Neural cell (in vitro differentiated cells): ENCODE results near the gene HLA-DQB1. TPM values are rescaled to one million over a fixed set of nuclear protein-coding genes. Genes with fewer than 3 reads are reported as not detected.

Experiments
- H2AFZ ChIP-seq: fragments of 200-600, 300-800 bp; sonication (generic), shearing (Covaris generic); 2 replicates; pipeline ENCODE4 v1.6.0; 2014; ENCODE audit warnings: low read depth, mild to moderate bottlenecking, antibody characterized with exemption, low read length, moderate library complexity
- H3F3A ChIP-seq: fragments of 200-600 bp; shearing (Covaris generic); 2 replicates; pipeline ENCODE4 v1.6.1; 2016; ENCODE audit warnings: mild to moderate bottlenecking, moderate library complexity, mixed read lengths, antibody characterized with exemption, low read length; ENCODE audit not compliant: insufficient read depth, poor library complexity, severe bottlenecking
- H3K27ac ChIP-seq: fragments of 200-600, 300-800 bp; sonication (generic), shearing (Covaris generic); 2 replicates; pipeline ENCODE4 v1.5.1; 2014; ENCODE audit warnings: mild to moderate bottlenecking, low read length, moderate library complexity
- H3K27me3 ChIP-seq: fragments of 300-800, 200-600 bp; sonication (generic), shearing (Covaris generic); 2 replicates; pipeline ENCODE4 v1.6.0; 2014; ENCODE audit warnings: mild to moderate bottlenecking, low read depth, low read length, moderate library complexity; ENCODE audit not compliant: insufficient read depth
- H3K36me3 ChIP-seq: fragments of 300-800, 200-600 bp; sonication (generic), shearing (Covaris generic); 2 replicates; pipeline ENCODE4 v1.5.1; 2014; ENCODE audit warnings: mild to moderate bottlenecking, antibody characterized with exemption, low read length, moderate library complexity; ENCODE audit not compliant: insufficient read depth
- H3K4me2 ChIP-seq: fragments of 300-800, 200-600 bp; sonication (generic), shearing (Covaris generic); 2 replicates; pipeline ENCODE4 v1.6.0; 2014; ENCODE audit warnings: mild to moderate bottlenecking, low read length
- H3K4me3 ChIP-seq: fragments of 300-800, 200-600 bp; sonication (generic), shearing (Covaris generic); 2 replicates; pipeline ENCODE4 v1.5.1; 2014; ENCODE audit warnings: mild to moderate bottlenecking, low read length, moderate library complexity
- H3K79me2 ChIP-seq: fragments of 200-600 bp; shearing (Covaris generic); replicated peaks from 2 replicates; pipeline ENCODE4 v1.6.0; 2014; ENCODE audit warnings: mild to moderate bottlenecking, low read length, moderate library complexity; ENCODE audit not compliant: insufficient read depth
- H3K9ac ChIP-seq: fragments of 300-800, 200-600 bp; sonication (generic), shearing (Covaris generic); 2 replicates; pipeline ENCODE4 v1.6.1; 2016; ENCODE audit warnings: mild to moderate bottlenecking, low read length, mixed read lengths
- H3K9me2 ChIP-seq: fragments of 200-600 bp; shearing (Covaris generic); 2 replicates; pipeline ENCODE4 v1.6.1; 2016; ENCODE audit warnings: mild to moderate bottlenecking, low read length, mixed read lengths; ENCODE audit not compliant: insufficient read depth
- H3K9me3 ChIP-seq: fragments of 200-600, 300-800 bp; sonication (generic), shearing (Covaris generic); 2 replicates; pipeline ENCODE4 v1.6.1; 2016; ENCODE audit warnings: mild to moderate bottlenecking, mixed run types, low read length, moderate library complexity, mixed read lengths
- H4K20me1 ChIP-seq: fragments of 200-600 bp; shearing (Covaris generic); 2 replicates; pipeline ENCODE4 v1.6.1; 2016; ENCODE audit warnings: mild to moderate bottlenecking, mixed run types; ENCODE audit not compliant: insufficient read depth
- CTCF ChIP-seq: fragments of 450-650 bp; IDR thresholded peaks from 2 replicates; pipeline ENCODE4 v1.5.1; 2014; ENCODE audit warnings: antibody characterized with exemption, mild to moderate bottlenecking, moderate library complexity; ENCODE audit not compliant: poor library complexity, severe bottlenecking
- EP300 ChIP-seq: fragments of 450-650 bp; conservative IDR thresholded peaks from 2 replicates; pipeline ENCODE4 v1.6.1; 2014; ENCODE audit warnings: antibody characterized with exemption, mild to moderate bottlenecking, moderate library complexity; ENCODE audit not compliant: poor library complexity, severe bottlenecking
- EZH2 ChIP-seq: fragments of 200-600, 300-800 bp; shearing (Covaris generic), sonication (generic); IDR thresholded peaks from 2 replicates; pipeline ENCODE4 v1.6.1; 2014; ENCODE audit warnings: antibody characterized with exemption, low read length, borderline replicate concordance, mild to moderate bottlenecking; ENCODE audit not compliant: insufficient read depth, poor library complexity, severe bottlenecking
- MXI1 ChIP-seq: fragments of 450-650 bp; conservative IDR thresholded peaks from 2 replicates; pipeline ENCODE4 v1.6.1; 2014; ENCODE audit warnings: antibody characterized with exemption, mild to moderate bottlenecking; ENCODE audit not compliant: poor library complexity, severe bottlenecking
- POLR2AphosphoS5 ChIP-seq: IDR thresholded peaks from 2 replicates; pipeline ENCODE4 v1.6.1; 2012
- RAD21 ChIP-seq: fragments of 450-650 bp; conservative IDR thresholded peaks from 2 replicates; pipeline ENCODE4 v1.6.1; 2014; ENCODE audit warnings: antibody characterized with exemption, mild to moderate bottlenecking, moderate library complexity
- REST ChIP-seq: IDR thresholded peaks from 2 replicates; pipeline ENCODE4 v1.6.1; 2012; ENCODE audit warnings: borderline replicate concordance
- SMC3 ChIP-seq: fragments of 450-650 bp; conservative IDR thresholded peaks from 2 replicates; pipeline ENCODE4 v1.6.1; 2014; ENCODE audit warnings: antibody characterized with exemption, mild to moderate bottlenecking, moderate library complexity; ENCODE audit not compliant: poor library complexity
- TAF1 ChIP-seq: IDR thresholded peaks from 2 replicates; pipeline ENCODE4 v1.6.1; 2012; ENCODE audit warnings: low read depth
- polyA plus RNA-seq: library from polyadenylated mRNA; depleted of rRNA; stranded (reverse); fragments of >200 nt; gene quantifications from 2 replicates; pipeline ENCODE4 v1.2.3, GENCODE V29; 2014

HLA-DQB1 gene
- polyA plus RNA-seq, 1 donor from 2014 or later, result not detected

- H3K27ac ChIP-seq, result no peak overlapping the region
- H3K79me2 ChIP-seq, result no peaks in the 10 kb centered on the region
- no peaks in the 10 kb centered on the region for H3K9me3 ChIP-seq
- no peak overlapping the region for H3K4me3 ChIP-seq
- no peak for TF ChIP-seq TAF1
- TF ChIP-seq RAD21, result no peak
- TF ChIP-seq POLR2AphosphoS5, result no peak
- no peak for TF ChIP-seq SMC3
- no peak for TF ChIP-seq MXI1
- no peak for TF ChIP-seq REST
- TF ChIP-seq EZH2, result no peak
- TF ChIP-seq EP300, result no peak
- TF ChIP-seq CTCF, result no peak
- no peak overlapping the region for H3K9ac ChIP-seq
- H3K4me2 ChIP-seq, result no peak overlapping the region
- H3K27me3 ChIP-seq, result no peaks in the 10 kb centered on the region
- H3K9me2 ChIP-seq, result no peaks in the 10 kb centered on the region
- no peaks in the 10 kb centered on the region for H3F3A ChIP-seq
- H4K20me1 ChIP-seq, result no peaks in the 10 kb centered on the region
- H2AFZ ChIP-seq, result no peak overlapping the region
- H3K36me3 ChIP-seq, result no peaks in the 10 kb centered on the region
Measured at GRCh38 chr6:32697031-32697430, 30.6 kb upstream of the HLA-DQB1 start.

- Histone ChIP-seq H3K27ac (no peak overlapping the region), H3K4me3 (no peak overlapping the region), H3K9me2 (no peaks in the 10 kb centered on the region), H2AFZ (no peak overlapping the region), H4K20me1 (no peaks in the 10 kb centered on the region), H3K9me3 (no peaks in the 10 kb centered on the region), H3K9ac (no peak overlapping the region), H3K4me2 (no peak overlapping the region), H3K79me2 (no peaks in the 10 kb centered on the region), H3K27me3 (no peaks in the 10 kb centered on the region), H3F3A (no peaks in the 10 kb centered on the region), H3K36me3 (no peaks in the 10 kb centered on the region)
- TF ChIP-seq MXI1, result no peak
- TF ChIP-seq TAF1, result no peak
- TF ChIP-seq POLR2AphosphoS5, result no peak
- no peak for TF ChIP-seq SMC3
- no peak for TF ChIP-seq EP300
- TF ChIP-seq RAD21, result no peak
- TF ChIP-seq CTCF, result no peak
- TF ChIP-seq EZH2, result no peak
- no peak for TF ChIP-seq REST
Measured at GRCh38 chr6:32692019-32692418, 25.6 kb upstream of the HLA-DQB1 start.
